Testis (tissue), 2 donors: Measurements from ENCODE around the gene IFNA16.
"Not testable (repeated sequence)": the region's sequence is repeated elsewhere in the genome, so short reads cannot be mapped to it uniquely, and the experiment has no call there.

Experiments
- CTCF ChIP-seq, 3 experiments: fragments of 450-650 bp in 2 of 3; fragments of 200-600 bp in 1 of 3; sonication (generic) in 1 of 3; IDR thresholded peaks; one replicate each; pipeline ENCODE4 v1.5.1; 2016 to 2019; ENCODE audit warnings: antibody characterized with exemption in 3 of 3, mild to moderate bottlenecking in 2 of 3, moderate library complexity in 1 of 3
- POLR2A ChIP-seq: fragments of 450-650 bp; IDR thresholded peaks from one replicate; pipeline ENCODE4 v1.6.1; 2017; ENCODE audit warnings: antibody characterized with exemption, mild to moderate bottlenecking, moderate library complexity

- peak; percentile 16 to 47 (median 30) for TF ChIP-seq CTCF (IDR thresholded peaks at IDR 0.05)
- TF ChIP-seq POLR2A = not testable (repeated sequence)
Observed at GRCh38 chr9:21194867-21195776, 22.0 kb downstream of the IFNA16 start.
